CD4-positive, alpha-beta T cell treated with Interleukin-10 for 1 hour (primary cell): Measurements from ENCODE around the gene SNX8.

Experiments used
- DNase-seq: peaks from one replicate; pipeline ENCODE4 v3.0.0-alpha.2; 2020

SNX8 gene

GRCh38 chr7:2259480-2259879, 54.8 kb downstream of the SNX8 start:
- no peak for DNase-seq

- peak; percentile 13 for DNase-seq
Observed at GRCh38 chr7:2258661-2259365, 55.4 kb downstream of the SNX8 start.

DNA sequence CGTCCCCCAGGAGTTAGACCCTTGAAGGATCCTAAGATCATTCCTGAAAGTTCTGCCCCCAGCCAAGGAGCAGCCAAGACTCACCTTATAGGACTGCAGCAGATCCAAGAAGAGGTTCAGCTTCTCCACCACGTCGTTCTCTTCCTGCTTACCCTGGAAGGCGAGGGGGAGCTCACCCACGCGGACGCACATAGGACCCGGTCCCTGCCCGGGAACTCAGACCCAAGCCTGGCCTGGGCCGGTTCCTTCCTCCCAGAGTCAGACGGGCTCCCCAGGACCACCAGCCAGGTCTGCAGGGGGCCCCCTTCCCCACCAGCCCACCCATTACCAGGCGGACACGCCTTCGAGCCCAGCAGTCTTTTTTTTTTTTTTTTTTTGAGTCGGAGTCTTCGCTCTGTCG, 56.6 kb downstream of the SNX8 start:
- DNase-seq: no peak

DNA sequence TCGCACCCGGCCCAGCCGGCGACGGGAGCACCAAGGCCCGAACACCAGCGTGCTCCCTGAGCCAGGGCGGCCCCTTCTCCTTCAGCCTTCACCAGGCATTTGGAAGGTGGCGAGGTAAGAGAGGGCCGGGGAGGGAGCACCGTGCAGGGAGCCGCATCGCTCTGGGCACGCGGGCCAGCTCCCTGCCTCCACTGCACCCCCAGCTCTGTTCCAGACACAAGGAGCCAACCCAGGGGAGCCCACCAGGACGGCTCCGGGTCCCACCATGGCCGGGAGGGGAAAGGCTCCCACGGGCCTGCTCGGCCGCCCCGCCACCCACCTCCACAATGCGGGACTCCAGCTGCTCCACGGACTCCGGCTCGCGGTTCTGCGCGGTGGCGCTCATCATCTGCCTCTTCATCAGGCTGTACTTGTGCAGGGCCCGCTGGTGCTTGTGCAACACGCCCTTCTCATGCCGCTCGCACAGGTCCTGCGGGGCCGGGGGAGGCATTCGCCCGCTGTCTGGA, 57.1 kb downstream of the SNX8 start:
- no peak for DNase-seq

GRCh38 chr7:2256306-2257045, 57.8 kb downstream of the SNX8 start:
- no peak for DNase-seq

DNA sequence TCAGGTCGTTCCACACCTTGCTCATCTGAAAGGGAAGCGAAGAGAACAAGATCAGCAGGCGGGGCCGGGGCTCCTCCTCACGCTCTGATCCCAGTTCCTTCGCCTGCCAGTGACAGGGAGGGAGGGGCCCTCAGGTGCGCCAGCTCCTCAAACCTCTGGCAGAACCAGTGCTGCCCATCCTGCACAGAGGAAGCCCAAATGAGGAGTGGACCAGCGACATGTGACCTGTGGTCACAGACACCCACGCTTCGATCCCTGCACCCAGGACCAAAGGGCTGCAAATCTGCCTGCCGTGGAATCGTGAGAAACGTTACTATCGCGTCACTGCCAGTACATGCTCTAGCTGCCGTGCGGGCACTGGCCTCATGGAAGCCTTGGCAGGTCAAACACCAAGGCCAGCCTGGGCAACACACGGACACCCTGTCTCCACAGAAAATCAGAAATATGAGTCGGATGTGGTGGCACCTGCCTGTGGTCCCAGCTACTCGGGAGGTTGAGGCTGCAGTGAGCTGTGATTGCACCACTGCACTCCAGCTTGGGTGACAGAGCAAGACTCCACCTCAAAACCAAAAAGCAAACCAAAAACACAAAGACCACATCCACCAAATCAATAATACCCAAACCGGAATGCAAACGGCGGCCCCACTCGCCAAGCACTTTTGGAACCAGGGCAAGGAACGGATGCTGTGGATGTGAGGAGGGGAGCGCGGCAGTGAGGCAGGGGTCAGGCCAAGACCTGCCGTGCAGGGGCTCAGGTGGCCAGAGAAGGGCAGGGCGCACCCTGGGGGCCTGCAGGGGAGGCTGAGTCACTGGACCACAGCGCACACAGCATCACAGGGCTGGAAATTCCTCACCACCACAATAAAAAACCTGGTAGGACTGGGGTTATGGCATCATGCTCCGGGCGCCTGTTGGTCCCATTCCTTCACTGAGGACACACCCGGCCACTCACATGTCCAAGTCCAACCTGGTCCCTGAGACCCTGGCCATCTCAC, 58.8 kb downstream of the SNX8 start:
- no peak for DNase-seq

DNA sequence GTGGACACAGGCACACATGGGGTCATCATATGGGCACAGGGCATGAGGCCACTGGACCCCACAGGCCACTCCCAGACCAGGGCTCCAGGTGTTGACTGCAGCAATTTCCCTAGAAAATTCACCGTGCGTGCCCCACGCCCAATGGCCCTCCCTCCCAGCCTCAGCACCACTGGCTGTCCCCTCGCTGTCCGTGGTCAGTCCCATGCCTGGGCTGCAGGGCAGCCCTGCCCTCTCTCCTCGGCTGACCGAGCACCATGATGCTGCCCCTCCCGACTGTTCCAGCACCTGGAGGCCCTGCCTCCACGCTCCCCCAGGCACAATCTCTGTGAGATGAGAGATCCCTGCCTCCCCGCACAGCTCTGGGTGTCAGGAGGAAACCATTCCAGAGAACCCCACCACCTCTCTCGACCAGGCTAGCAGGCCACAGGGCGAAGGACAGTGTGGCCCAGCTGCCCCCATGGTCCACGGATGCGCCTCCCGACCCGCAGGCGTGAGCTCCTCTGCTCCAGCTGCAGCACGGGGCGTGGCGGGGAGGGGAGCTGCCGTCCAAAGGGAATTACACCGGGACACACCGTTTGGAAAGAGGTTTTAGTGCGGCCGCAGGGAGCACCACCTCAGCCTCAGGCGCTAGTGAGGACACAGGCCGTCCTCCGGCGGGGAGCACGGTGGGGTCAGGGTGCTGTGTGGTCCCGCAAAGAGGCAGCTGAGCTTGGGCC, 59.7 kb downstream of the SNX8 start:
- DNase-seq: no peak

DNA sequence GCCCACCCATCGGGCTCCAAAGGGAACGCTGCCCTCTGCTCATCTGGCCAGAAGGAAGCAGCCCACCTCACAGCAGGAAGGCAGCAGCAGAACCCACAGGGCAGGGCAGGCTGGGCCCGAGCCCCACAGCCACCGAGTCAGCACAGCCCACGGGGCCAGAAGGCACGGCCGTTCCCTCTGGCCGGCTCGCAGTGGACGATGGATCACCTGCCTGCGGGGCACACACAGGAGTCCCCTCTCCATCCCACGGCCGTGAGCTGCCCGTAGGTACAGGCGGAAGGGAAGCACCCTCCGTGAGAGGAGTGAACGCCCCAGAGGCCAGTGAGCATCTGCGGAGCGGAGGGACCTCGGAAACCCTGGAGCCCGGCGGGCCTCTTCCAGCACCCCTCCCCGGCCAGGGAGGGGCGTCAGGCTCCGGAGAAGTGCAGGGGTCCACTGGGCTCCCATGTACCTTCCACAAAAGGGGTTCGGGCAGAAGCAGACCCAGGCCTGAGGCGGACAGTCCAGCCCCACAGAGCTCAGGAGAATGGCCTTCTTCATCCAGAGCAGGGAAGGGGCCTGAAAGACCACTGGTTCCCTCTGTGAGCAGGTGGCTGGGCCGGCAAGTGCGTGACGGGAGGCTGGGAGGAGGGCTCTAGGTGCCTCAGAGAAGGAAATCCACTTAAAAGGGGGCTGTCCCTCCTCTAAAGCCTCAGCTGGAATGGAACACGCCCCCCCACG, 60.6 kb downstream of the SNX8 start:
- DNase-seq: no peak

DNA sequence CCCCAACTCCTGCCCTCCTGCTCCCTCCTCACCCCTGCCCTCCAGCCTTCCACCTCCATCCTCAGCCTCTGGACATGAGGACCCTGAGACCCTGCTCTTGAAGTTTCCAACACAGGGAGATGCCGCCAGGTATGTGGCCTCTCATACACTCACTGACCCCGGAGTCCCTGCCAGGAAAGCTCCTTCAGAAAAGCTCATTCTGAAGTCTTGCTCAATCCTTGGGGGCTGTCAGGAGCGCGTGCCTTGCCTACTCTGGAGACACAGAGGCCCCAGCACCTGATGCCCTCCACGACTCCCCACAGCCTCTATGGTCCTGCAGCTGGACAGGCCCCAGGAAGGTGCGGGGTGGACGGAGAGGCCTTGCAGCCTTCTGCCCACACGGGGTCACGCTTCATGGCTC, 61.2 kb downstream of the SNX8 start:
- DNase-seq: no peak

- no peak for DNase-seq
Observed at GRCh38 chr7:2251841-2252771, 62.1 kb downstream of the SNX8 start.

GRCh38 chr7:2251381-2251780, 62.9 kb downstream of the SNX8 start:
- no peak for DNase-seq

- no peak for DNase-seq
Observed at GRCh38 chr7:2249744-2250323, 64.4 kb downstream of the SNX8 start.

DNA sequence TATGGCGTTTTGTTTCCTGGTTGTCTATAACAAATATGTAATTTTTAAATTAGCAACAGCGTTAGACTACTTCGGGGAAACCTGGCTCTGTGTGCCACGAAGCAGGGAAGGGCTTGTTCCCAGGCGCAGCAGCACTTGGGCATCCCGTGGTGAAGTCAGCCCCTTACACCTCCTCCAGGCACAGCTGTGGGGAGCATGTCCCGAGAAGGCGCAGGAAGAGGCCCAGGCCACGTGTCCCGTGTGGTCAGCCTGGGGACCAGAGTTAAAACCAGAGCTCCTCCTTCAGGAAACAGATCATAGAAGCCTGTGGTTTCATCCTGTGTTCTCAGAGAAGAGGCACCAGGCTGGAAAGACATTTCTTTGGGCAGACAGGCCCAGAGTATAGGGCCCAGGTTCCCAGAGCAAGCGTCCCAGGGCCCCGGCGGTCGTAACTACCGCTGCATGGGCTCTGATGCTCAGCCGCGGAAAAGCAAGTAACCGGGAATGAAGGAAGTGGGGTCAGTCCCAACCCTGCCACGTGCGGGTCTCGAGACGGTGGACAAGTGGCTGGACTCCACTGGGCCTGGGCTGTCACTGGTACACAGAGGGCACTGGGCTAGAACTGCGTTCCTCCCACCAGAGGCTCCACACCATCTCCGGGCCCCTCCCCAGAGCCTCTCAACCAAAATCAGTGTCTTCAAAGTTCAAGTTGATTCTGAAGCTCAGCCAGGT, 65.1 kb downstream of the SNX8 start:
- peak; percentile 21 for DNase-seq

DNA sequence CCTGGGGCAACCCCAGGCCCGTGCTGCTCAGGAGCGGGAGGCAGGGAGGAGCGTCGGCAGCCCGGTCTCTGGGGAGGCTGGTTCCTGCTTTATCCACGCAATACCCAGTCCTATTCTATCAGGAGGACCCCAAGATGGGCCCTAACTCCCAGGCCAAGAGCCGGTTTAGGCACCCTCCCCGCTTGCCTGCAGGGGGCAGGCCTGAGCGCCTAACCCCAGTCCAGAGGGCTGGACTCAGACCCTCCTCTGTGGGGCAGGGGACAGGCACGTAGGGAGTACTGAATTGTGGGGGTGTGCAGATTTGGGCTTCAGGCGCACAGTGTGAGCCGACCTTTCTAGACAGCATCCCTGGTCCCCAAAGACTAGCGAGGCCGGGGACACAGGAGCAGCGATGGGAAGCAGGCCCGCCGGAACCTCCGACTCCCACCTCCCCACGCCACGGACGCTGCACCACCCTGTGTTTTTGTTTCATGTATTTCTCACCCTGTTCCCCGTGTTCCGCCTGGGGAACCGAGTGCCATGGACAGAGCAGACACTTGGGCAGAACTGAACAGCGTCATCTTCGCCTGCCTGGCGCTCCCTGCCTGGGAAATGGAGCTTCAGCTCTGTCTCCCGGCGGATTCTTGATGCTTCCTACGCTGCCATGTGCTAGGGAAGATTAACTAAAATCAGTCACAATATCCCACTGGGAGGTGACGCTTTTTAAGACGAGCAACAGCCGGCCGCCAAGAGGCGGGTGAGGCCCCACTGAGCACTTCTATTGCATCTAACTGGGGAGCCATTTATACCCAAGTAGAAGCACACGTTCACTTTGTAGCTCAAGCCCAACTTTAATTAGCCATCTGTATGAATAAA, 66.9 kb downstream of the SNX8 start:
- peak; percentile 13 for DNase-seq

DNA sequence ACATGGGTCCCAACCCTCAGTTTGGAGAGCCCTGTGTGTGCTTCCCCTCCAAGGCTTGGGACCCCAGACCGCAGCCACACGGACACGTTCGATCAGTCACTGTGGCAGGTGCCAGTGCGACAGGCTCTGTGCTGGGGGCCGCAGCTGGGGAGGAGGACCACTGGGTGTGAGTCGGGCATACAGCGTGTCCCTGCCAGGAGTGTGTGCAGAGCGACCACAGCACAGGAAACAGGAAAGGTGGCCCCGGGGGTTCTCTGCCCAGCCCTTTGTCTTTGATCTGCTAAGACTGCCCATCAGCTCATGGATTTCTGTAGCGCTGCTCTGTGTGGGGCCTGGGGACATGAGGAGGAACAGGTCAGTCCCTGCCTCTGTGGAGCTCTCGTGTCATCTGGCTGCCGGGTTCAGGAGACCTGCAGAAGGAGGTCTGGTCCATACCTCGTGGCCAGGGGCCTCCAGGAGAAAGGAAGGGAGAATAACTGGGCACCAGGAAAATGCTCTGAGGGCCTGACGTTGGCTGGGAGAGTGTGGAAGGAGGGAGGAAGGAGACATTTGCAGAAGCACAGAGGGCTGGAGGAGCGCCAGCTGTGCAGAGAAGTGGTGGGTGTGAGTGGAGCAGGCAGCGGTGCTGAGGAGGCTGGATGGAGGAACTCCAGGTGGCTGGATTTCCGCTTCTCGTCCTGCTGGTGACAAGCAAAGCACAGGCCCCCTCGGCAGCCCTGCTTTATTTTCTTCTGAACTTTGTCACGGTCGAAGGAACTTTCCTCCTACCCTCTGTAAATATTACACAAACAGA, 68.2 kb downstream of the SNX8 start:
- no peak for DNase-seq

GRCh38 chr7:2244404-2244995, 69.7 kb downstream of the SNX8 start:
- DNase-seq: no peak

DNA sequence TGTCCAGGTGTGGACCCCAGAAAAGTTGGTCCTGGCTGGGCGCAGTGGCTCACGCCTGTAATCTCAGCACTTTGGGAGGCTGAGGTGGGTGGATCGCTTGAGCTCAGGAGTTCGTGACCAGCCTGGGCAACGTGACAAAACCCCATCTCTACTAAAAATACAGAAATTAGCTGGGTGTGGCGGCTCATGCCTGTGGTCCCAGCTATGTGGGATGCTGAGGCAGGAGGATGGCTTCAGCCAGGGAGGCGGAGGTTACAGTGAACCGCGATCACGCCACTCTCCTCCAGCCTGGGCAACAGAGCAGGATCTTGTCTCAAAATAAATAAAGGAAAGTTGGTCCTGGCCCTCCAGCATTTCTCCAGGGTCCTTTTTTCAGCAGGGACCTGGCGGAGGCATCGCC, 70.8 kb downstream of the SNX8 start:
- DNase-seq: no peak
